Lung (tissue), 12 donors: ENCODE results near the gene UBE2C. TPM values are rescaled to one million over a fixed set of nuclear protein-coding genes. Genes with fewer than 3 reads are reported as not detected.

Source experiments
- ATAC-seq: fragments of 200-7000 bp; cut with Tn5 transposase; one replicate; pipeline ENCODE4 v1.9.1; 2020; ENCODE audit warnings: moderate number of reproducible peaks; ENCODE audit not compliant: insufficient read depth, low FRiP score
- DNase-seq, 3 donors: peaks; one replicate each; pipeline ENCODE4 v3.0.0-alpha.2; 2013 to 2017
- H3K27ac ChIP-seq, 2 donors: one replicate each; pipeline ENCODE4 v1.5.1; 2013; ENCODE audit warnings: mild to moderate bottlenecking in 2 of 2, moderate library complexity in 2 of 2, control low read depth in 1 of 2, inconsistent platforms in 1 of 2, low read depth in 1 of 2, low read length in 1 of 2
- H3K27me3 ChIP-seq, 3 donors: one replicate each; pipeline ENCODE4 v1.5.1; 2013; ENCODE audit warnings: low read length in 2 of 3; ENCODE audit not compliant: control insufficient read depth in 3 of 3, insufficient read depth in 3 of 3
- H3K36me3 ChIP-seq, 4 donors: one replicate each; pipeline ENCODE4 v1.5.1; 2013; ENCODE audit warnings: low read length in 4 of 4, mild to moderate bottlenecking in 1 of 4, moderate library complexity in 1 of 4; ENCODE audit not compliant: control insufficient read depth in 4 of 4, insufficient read depth in 4 of 4
- H3K4me1 ChIP-seq, 5 donors: one replicate each; pipeline ENCODE4 v1.5.1; 2013; ENCODE audit warnings: low read length in 5 of 5, mild to moderate bottlenecking in 2 of 5, moderate library complexity in 1 of 5; ENCODE audit not compliant: control insufficient read depth in 5 of 5, insufficient read depth in 5 of 5
- H3K4me3 ChIP-seq: one replicate; pipeline ENCODE4 v1.5.1; 2013; ENCODE audit warnings: mild to moderate bottlenecking, control low read depth, moderate library complexity
- H3K9ac ChIP-seq, 2 donors: one replicate each; pipeline ENCODE4 v1.5.1; 2013; ENCODE audit warnings: low read length in 2 of 2, control low read depth in 1 of 2; ENCODE audit not compliant: insufficient read depth in 1 of 2
- H3K9me3 ChIP-seq, 4 donors: one replicate each; pipeline ENCODE4 v1.5.1; 2013; ENCODE audit warnings: low read length in 3 of 4, mild to moderate bottlenecking in 1 of 4, moderate library complexity in 1 of 4; ENCODE audit not compliant: control insufficient read depth in 4 of 4, insufficient read depth in 3 of 4
- CTCF ChIP-seq: IDR thresholded peaks from 2 replicates; pipeline ENCODE4 v1.5.1; 2012; ENCODE audit warnings: mild to moderate bottlenecking; ENCODE audit errors: control extremely low read depth, extremely low read depth
- WGBS, 2 donors: extraction: QIAGEN DNeasy Blood & Tissue Kit; methylation state at CpG; one replicate each; pipeline ENCODE4 v1.1.7; 2013; 5-methylcytosine and 5-hydroxymethylcytosine counted together
- polyA plus RNA-seq, 2 donors: library from polyadenylated mRNA; stranded (reverse); fragments of 200-250 nt; gene quantifications; one replicate each; pipeline ENCODE4 v1.2.1, GENCODE V29; 2013
- total RNA-seq, 2 donors: library from RNA; depleted of rRNA in 1 of 2; stranded (reverse); fragments of >200 nt in 1 of 2; gene quantifications; one replicate each; pipeline ENCODE4 v1.2.1, GENCODE V29; 2014 to 2021
- donor health status: control.
- donor health status: control.
- donor health status: Bipolar disorder and iron deficiency.
- donor health status: healthy.
- donor health status: DM: yes; HTN: yes; CAD: no.

The UBE2C gene
- total and polyA plus RNA-seq, 4 donors, result 2.5 to 17.0 (median 5.5) TPM

DNA sequence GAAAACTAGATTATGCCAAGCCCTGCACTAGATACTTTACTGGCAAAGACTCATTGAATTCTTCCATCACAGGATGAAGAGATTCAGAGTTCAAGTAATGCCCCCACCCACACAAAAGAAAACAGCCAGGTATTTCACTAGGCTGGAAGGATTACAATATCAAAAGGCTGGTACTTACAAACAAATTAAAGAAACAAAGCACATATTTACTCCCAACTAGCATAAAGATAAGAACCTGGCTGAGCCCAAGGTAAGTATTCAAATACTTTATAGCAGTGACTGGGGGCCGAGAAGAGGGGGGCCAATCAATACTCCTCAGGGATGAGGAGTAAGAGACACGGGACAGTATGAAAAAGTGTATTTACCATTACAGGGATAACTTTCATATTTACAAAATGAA, 41.0 kb downstream of the UBE2C start:
- no peak for ATAC-seq
- Histone ChIP-seq H3K36me3 (peaks cover 2 to 17% (median 10%) of the 10 kb centered on the region in 4 donors), H3K27ac (no peak overlapping the region), H3K9me3 (peaks cover 0 to 4% (median 0%) of the 10 kb centered on the region in 4 donors), H3K9ac (no peak overlapping the region), H3K27me3 (no peaks in the 10 kb centered on the region), H3K4me1 (peaks cover 0 to 19% (median 15%) of the 10 kb centered on the region in 5 donors), H3K4me3 (no peak overlapping the region)
- DNase-seq, result no peak
- no peak for TF ChIP-seq CTCF
- 83 to 95% methylated on average over 2 of the region's 2 CpGs for WGBS, 2 donors

- no peaks in the 10 kb centered on the region for H3K9me3 ChIP-seq
- H3K36me3 ChIP-seq, result peaks cover 0 to 8% (median 3%) of the 10 kb centered on the region in 4 donors
- peak within 1 kb of the TSS; percentile 92 for H3K4me3 ChIP-seq
- peak; percentile 98 to 100 (median 100) for DNase-seq
- H3K27ac ChIP-seq, result peak within 1 kb of the TSS; percentile 77 to 81
- no peak for TF ChIP-seq CTCF
- peak; percentile 99 for ATAC-seq
- H3K9ac ChIP-seq, result peak within 1 kb of the TSS; percentile 55 to 67
- H3K27me3 ChIP-seq, result no peaks in the 10 kb centered on the region
- H3K4me1 ChIP-seq, result peaks cover 2 to 19% (median 13%) of the 10 kb centered on the region in 5 donors
- 0% methylated on average over 35 to 36 of the region's 36 CpGs for WGBS, 2 donors
Observed at GRCh38 chr20:45857114-45857881, 44.9 kb downstream of the UBE2C start, which contains the start of the genes ACOT8 and ZSWIM3. ACOT8 (minus strand) TSS chr20:45857392; CDS start chr20:45857315, 77 bp downstream. ZSWIM3 (plus strand) TSS chr20:45857614; CDS start chr20:45857826, 212 bp downstream.

DNA sequence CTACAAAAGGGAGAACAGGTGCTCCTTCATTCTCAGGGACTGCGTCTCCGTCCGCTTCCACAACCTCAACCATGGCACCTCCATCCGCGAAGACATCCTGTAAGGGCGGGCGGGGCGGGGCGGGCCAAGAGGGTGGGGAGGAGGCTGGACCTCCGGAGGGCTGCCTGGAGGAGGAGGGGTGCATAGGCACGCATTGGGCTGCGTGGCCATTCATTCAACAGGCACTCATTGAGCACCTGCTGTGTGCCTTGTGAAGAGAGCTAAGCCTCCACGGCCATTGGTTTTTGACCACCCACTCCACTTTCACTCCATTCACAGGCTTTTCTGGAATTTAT, 45.4 kb downstream of the UBE2C start:
- no peaks in the 10 kb centered on the region for H3K9me3 ChIP-seq
- H3K27me3 ChIP-seq, result no peaks in the 10 kb centered on the region
- no peak for TF ChIP-seq CTCF
- ATAC-seq (peak; percentile 10), DNase-seq (peak in 1 of 3 donors; percentile 26)
- peaks cover 0 to 8% (median 3%) of the 10 kb centered on the region in 4 donors for H3K36me3 ChIP-seq
- peak overlapping the region; percentile 65 to 77 for H3K27ac ChIP-seq
- peak overlapping the region; percentile 45 for H3K4me3 ChIP-seq
- H3K4me1 ChIP-seq, result peaks cover 2 to 19% (median 13%) of the 10 kb centered on the region in 5 donors
- WGBS, 2 donors, result 6 to 10% methylated on average over 13 of the region's 13 CpGs
- H3K9ac ChIP-seq, result peak overlapping the region in 1 of 2 donors; percentile 67
